Nephron (organoid): ENCODE data around the gene CFAP44.

Experiments used
- H3K27ac Mint-ChIP-seq, 3 experiments: 2 replicates each; pipeline ENCODE4 v1.8.0; 2020; ENCODE audit warnings: mixed read lengths in 3 of 3, mild to moderate bottlenecking in 2 of 3, moderate library complexity in 1 of 3
- H3K27me3 Mint-ChIP-seq: 2 replicates; pipeline ENCODE4 v1.8.0; 2021; ENCODE audit warnings: low read depth, mild to moderate bottlenecking, moderate library complexity, mixed read lengths
- H3K36me3 Mint-ChIP-seq: 2 replicates; pipeline ENCODE4 v1.8.0; 2020; ENCODE audit warnings: low read depth, mixed read lengths
- H3K4me1 Mint-ChIP-seq: 2 replicates; pipeline ENCODE4 v1.8.0; 2020; ENCODE audit warnings: mixed read lengths
- H3K4me3 Mint-ChIP-seq, 3 experiments: 2 replicates each; pipeline ENCODE4 v1.8.0; 2020; ENCODE audit warnings: mild to moderate bottlenecking in 3 of 3, mixed read lengths in 3 of 3, moderate library complexity in 2 of 3
- H3K9me3 Mint-ChIP-seq: 2 replicates; pipeline ENCODE4 v1.8.0; 2020; ENCODE audit warnings: mixed read lengths
- CTCF ChIP-seq, 3 experiments: fragments of 200-600 bp; sonication (generic); IDR thresholded peaks; one replicate each; pipeline ENCODE4 v1.5.0; 2021; ENCODE audit warnings: antibody characterized with exemption in 3 of 3; ENCODE audit not compliant: unreplicated experiment in 3 of 3

Gene CFAP44

DNA sequence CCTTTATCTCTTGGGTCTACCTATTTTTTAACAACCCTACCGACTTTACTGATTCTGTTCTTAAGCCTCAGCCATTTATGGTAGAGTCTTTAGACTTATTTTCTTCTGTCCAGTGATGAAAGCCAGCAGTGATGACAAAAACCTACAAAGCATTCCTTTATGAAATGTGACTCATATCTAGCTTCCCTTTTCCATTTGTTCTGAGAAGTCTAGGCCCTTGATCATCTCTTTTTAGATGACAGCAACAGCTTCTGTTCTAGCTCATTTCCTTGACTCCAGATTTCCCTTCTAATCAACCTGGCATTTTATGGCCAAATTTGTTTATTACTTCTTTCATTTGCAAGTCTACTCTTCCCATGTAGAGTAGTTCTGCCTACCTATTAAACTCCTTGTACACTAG lies 36.1 kb downstream of the CFAP44 start:
- no peak overlapping the region for H3K27ac Mint-ChIP-seq
- TF ChIP-seq CTCF (IDR thresholded peaks at IDR 0.05; ENCODE audit: unreplicated experiment in 3 of 3), result no peak
- H3K4me1 Mint-ChIP-seq, result no peaks in the 10 kb centered on the region
- no peak overlapping the region for H3K4me3 Mint-ChIP-seq
- no peaks in the 10 kb centered on the region for H3K27me3 Mint-ChIP-seq
- H3K9me3 Mint-ChIP-seq, result peaks cover 5% of the 10 kb centered on the region
- peaks cover 41% of the 10 kb centered on the region for H3K36me3 Mint-ChIP-seq

GRCh38 chr3:113404637-113405036 lies 36.7 kb downstream of the CFAP44 start:
- TF ChIP-seq CTCF (IDR thresholded peaks at IDR 0.05; ENCODE audit: unreplicated experiment in 3 of 3), result no peak
- H3K9me3 Mint-ChIP-seq, result peaks cover 4% of the 10 kb centered on the region
- H3K27me3 Mint-ChIP-seq, result no peaks in the 10 kb centered on the region
- no peak overlapping the region for H3K4me3 Mint-ChIP-seq
- H3K36me3 Mint-ChIP-seq, result peaks cover 45% of the 10 kb centered on the region
- no peak overlapping the region for H3K27ac Mint-ChIP-seq
- H3K4me1 Mint-ChIP-seq, result no peaks in the 10 kb centered on the region
